C4-2B (cell line): Measurements from ENCODE around the gene STIM1.

ENCODE experiments used
- ZFX ChIP-seq: fragments of 450-650 bp; IDR thresholded peaks from 2 replicates; pipeline ENCODE4 v1.6.1; 2017
- TF ChIP-seq, protein P1 (sequence below): fragments of 450-650 bp; conservative IDR thresholded peaks from 2 replicates; pipeline ENCODE4 v1.5.1; 2017; ENCODE audit warnings: mild to moderate bottlenecking

GRCh38 chr11:3837793-3838192 lies 17.7 kb upstream of the STIM1 start:
- TF ChIP-seq, protein P1, sequence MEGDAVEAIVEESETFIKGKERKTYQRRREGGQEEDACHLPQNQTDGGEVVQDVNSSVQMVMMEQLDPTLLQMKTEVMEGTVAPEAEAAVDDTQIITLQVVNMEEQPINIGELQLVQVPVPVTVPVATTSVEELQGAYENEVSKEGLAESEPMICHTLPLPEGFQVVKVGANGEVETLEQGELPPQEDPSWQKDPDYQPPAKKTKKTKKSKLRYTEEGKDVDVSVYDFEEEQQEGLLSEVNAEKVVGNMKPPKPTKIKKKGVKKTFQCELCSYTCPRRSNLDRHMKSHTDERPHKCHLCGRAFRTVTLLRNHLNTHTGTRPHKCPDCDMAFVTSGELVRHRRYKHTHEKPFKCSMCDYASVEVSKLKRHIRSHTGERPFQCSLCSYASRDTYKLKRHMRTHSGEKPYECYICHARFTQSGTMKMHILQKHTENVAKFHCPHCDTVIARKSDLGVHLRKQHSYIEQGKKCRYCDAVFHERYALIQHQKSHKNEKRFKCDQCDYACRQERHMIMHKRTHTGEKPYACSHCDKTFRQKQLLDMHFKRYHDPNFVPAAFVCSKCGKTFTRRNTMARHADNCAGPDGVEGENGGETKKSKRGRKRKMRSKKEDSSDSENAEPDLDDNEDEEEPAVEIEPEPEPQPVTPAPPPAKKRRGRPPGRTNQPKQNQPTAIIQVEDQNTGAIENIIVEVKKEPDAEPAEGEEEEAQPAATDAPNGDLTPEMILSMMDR: no peak
- TF ChIP-seq ZFX: no peak
